Uterus (tissue), 4 donors: ENCODE measurements around the gene PCDHB1. TPM values are rescaled to one million over a fixed set of nuclear protein-coding genes. Genes with fewer than 3 reads are reported as not detected.
"Not testable (repeated sequence)": the region's sequence is repeated elsewhere in the genome, so short reads cannot be mapped to it uniquely, and the experiment has no call there.

Experiments
- DNase-seq, 2 donors: peaks; one replicate each; pipeline ENCODE4 v3.0.0-alpha.2; 2019 to 2020
- H3K27ac ChIP-seq, 2 donors: fragments of 200-600 bp; sonication (generic); 1 replicate in 1 of 2; 2 replicates in 1 of 2; pipeline ENCODE4 v1.5.1; 2016 to 2018
- H3K27me3 ChIP-seq, 2 donors: fragments of 200-600 bp; sonication (generic); one replicate each; pipeline ENCODE4 v1.5.1; 2018 to 2019; ENCODE audit warnings: control low read depth in 1 of 2
- H3K36me3 ChIP-seq, 2 donors: fragments of 200-600 bp; sonication (generic); one replicate each; pipeline ENCODE4 v1.5.1; 2019; ENCODE audit warnings: control low read depth in 1 of 2
- H3K4me1 ChIP-seq, 2 donors: fragments of 200-600 bp; sonication (generic); one replicate each; pipeline ENCODE4 v1.5.1; 2018 to 2019; ENCODE audit warnings: control low read depth in 1 of 2
- H3K4me3 ChIP-seq, 2 donors: fragments of 200-600 bp; sonication (generic); 1 replicate in 1 of 2; 2 replicates in 1 of 2; pipeline ENCODE4 v1.5.1; 2018 to 2019; ENCODE audit warnings: mild to moderate bottlenecking in 1 of 2
- H3K9me3 ChIP-seq, 2 donors: fragments of 200-600 bp; sonication (generic); one replicate each; pipeline ENCODE4 v1.5.1; 2019; ENCODE audit warnings: control low read depth in 1 of 2
- CTCF ChIP-seq, 4 experiments: fragments of 200-600 bp in 2 of 4; fragments of 450-650 bp in 2 of 4; sonication (generic) in 2 of 4; IDR thresholded peaks; one replicate each; pipeline ENCODE4 v1.5.1; 2016 to 2019; ENCODE audit warnings: antibody characterized with exemption in 4 of 4, mild to moderate bottlenecking in 2 of 4, moderate library complexity in 1 of 4
- POLR2A ChIP-seq, 2 donors: fragments of 450-650 bp; IDR thresholded peaks; one replicate each; pipeline ENCODE4 v1.6.1; 2016; ENCODE audit warnings: antibody characterized with exemption in 2 of 2, mild to moderate bottlenecking in 1 of 2, moderate library complexity in 1 of 2
- intact Hi-C: fragments of 100-400 bp; cut with DNase I; formaldehyde crosslinking; loops from one replicate; pipeline ENCODE4 v1.15.1; 2023; ENCODE audit warnings: low total_unique reads
- total RNA-seq, 4 donors: library from RNA; depleted of rRNA in 3 of 4; stranded (reverse); fragments of >200 nt in 3 of 4; gene quantifications; one replicate each; pipeline versions ENCODE4 v1.1.0 to v1.2.4, GENCODE V29; 2014 to 2023
- donor health status: DM: yes; HTN: yes; CAD: no.

PCDHB1 gene
- total RNA-seq, 4 donors from 2014 or later: 0.28 TPM; not detected in 3

DNA sequence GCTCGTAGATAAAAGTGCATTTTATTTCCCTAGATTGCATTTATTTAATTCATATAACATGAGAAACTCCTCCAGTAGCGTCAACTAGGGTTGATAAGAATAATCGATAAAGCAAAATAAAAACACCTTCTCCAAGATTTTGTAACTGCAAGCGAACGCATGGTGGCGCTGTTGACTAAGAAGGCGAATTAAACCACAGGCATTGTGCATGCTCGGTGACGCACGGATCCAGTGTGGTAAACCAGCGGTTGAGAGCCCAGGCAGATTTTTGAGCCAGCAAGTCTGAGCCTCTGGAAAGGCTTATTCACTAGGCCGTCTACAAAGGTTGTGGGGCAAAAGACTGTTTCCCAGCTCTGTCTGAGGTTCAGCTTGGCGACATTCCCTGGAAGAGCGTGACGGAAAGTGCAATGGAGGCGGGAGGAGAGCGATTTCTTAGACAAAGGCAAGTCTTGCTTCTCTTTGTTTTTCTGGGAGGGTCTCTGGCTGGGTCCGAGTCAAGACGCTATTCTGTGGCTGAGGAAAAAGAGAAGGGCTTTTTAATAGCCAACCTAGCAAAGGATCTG lies 49.1 kb downstream of the PCDHB1 start, which contains the start of gene PCDHB3:
Gene PCDHB3, plus strand, starts transcription at position 231 of the 563 bp plus-strand sequence. Its CDS starts 177 bp downstream, at position 408.
- no peaks in the 10 kb centered on the region for H3K36me3 ChIP-seq
- no peaks in the 10 kb centered on the region for H3K4me1 ChIP-seq
- DNase-seq: peak in 1 of 2 donors; percentile 36
- peaks cover 0 to 27% of the 10 kb centered on the region in 2 donors for H3K9me3 ChIP-seq
- H3K4me3 ChIP-seq: peak within 1 kb of the TSS in 1 of 2 donors; percentile 4
- TF ChIP-seq POLR2A (IDR thresholded peaks at IDR 0.05): no peak
- peak in 3 of 4 experiments; percentile 0 to 25 (median 16) for TF ChIP-seq CTCF (IDR thresholded peaks at IDR 0.05)
- intact Hi-C loops: no loop called here
- no peak within 1 kb of the TSS for H3K27ac ChIP-seq
- no peaks in the 10 kb centered on the region for H3K27me3 ChIP-seq

DNA sequence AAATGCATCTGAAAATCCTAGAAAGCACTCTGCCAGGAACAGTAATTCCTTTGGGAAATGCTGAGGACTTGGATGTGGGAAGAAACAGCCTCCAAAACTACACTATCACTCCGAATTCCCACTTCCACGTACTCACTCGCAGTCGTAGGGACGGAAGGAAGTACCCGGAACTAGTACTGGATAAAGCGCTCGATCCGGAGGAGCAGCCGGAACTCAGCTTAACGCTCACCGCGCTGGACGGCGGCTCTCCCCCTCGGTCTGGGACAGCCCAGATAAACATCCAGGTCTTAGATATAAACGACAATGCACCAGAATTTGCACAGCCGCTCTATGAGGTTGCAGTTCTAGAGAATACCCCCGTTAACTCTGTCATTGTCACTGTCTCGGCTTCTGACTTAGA lies 49.9 kb downstream of the PCDHB1 start:
- Histone ChIP-seq H3K36me3 (no peaks in the 10 kb centered on the region), H3K9me3 (peaks cover 0 to 27% of the 10 kb centered on the region in 2 donors), H3K27ac (no peak overlapping the region), H3K4me1 (no peaks in the 10 kb centered on the region), H3K27me3 (no peaks in the 10 kb centered on the region), H3K4me3 (peak overlapping the region in 1 of 2 donors; percentile 4)
- TF ChIP-seq POLR2A (IDR thresholded peaks at IDR 0.05): no peak
- TF ChIP-seq CTCF (IDR thresholded peaks at IDR 0.05): no peak
- DNase-seq: no peak
- intact Hi-C loops: no loop called here

- DNase-seq, H3K27me3 ChIP-seq, H3K36me3 ChIP-seq, H3K4me3 ChIP-seq, H3K4me1 ChIP-seq, intact Hi-C loops, H3K27ac ChIP-seq: not testable (repeated sequence)
- H3K9me3 ChIP-seq: peaks cover 0 to 26% of the 10 kb centered on the region in 2 donors
These were observed 50.9 kb downstream of the PCDHB1 start for GRCh38 chr5:141102070-141102469.

DNA sequence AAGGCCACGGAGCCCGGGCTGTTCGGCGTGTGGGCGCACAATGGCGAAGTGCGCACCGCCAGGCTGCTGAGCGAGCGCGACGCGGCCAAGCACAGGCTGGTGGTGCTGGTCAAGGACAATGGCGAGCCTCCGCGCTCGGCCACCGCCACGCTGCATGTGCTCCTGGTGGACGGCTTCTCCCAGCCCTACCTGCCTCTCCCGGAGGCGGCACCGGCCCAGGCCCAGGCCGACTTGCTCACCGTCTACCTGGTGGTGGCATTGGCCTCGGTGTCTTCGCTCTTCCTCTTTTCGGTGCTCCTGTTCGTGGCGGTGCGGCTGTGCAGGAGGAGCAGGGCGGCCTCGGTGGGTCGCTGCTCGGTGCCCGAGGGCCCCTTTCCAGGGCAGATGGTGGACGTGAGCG lies 51.3 kb downstream of the PCDHB1 start:
- H3K36me3 ChIP-seq, H3K27me3 ChIP-seq, H3K4me3 ChIP-seq, DNase-seq, intact Hi-C loops, H3K4me1 ChIP-seq, H3K27ac ChIP-seq: not testable (repeated sequence)
- peaks cover 0 to 22% of the 10 kb centered on the region in 2 donors for H3K9me3 ChIP-seq

- no peak for DNase-seq
- H3K4me3 ChIP-seq: no peak overlapping the region
- no peaks in the 10 kb centered on the region for H3K36me3 ChIP-seq
- H3K27ac ChIP-seq: no peak overlapping the region
- H3K4me1 ChIP-seq: no peaks in the 10 kb centered on the region
- intact Hi-C loops: no loop called here
- no peaks in the 10 kb centered on the region for H3K27me3 ChIP-seq
- H3K9me3 ChIP-seq: peaks cover 0 to 11% of the 10 kb centered on the region in 2 donors
- TF ChIP-seq CTCF (IDR thresholded peaks at IDR 0.05) (no peak), POLR2A (IDR thresholded peaks at IDR 0.05) (no peak)
These were observed 54.2 kb downstream of the PCDHB1 start for GRCh38 chr5:141105350-141105749.

Other genes starting within 250 kb of the PCDHB1 start
- gene PCDHA4, start 244.3 kb upstream of the PCDHB1 start, total RNA-seq: 1 to 10 TPM in 1 of 4 donors, under 1 TPM in 3; 0.26 to 5.8 (median 0.59) TPM
- 1 to 10 TPM in 1 of 4 donors, under 1 TPM in 2, not detected in 1; 0.61 to 2.3 (median 0.69) TPM for gene PCDHA5, start 229.8 kb upstream of the PCDHB1 start, total RNA-seq
- 1 to 10 TPM in 3 of 4 donors, under 1 TPM in 1; 0.29 to 2.4 (median 1.3) TPM for gene PCDHA6, start 223.4 kb upstream of the PCDHB1 start, total RNA-seq
- gene PCDHA7, start 217.1 kb upstream of the PCDHB1 start, total RNA-seq: 10 to 100 TPM in 1 of 4 donors, 1 to 10 TPM in 1, under 1 TPM in 1, not detected in 1; 0.98 to 24.6 (median 2.2) TPM
- gene PCDHA8, start 210.2 kb upstream of the PCDHB1 start, total RNA-seq: 1 to 10 TPM in 2 of 4 donors, not detected in 2; 1.2 to 1.9 TPM
- 1 to 10 TPM in 1 of 4 donors, under 1 TPM in 3; 0.26 to 1.2 (median 0.64) TPM for gene PCDHA9, start 203.0 kb upstream of the PCDHB1 start, total RNA-seq
- 1 to 10 TPM in 2 of 4 donors, under 1 TPM in 2; under 0.01 to 3.1 (median 1.6) TPM for gene PCDHA10, start 195.5 kb upstream of the PCDHB1 start, total RNA-seq
- gene PCDHA11, start 182.4 kb upstream of the PCDHB1 start, total RNA-seq: 1 to 10 TPM in 1 of 4 donors, under 1 TPM in 3; 0.26 to 2.1 (median 0.63) TPM
- gene PCDHA12, start 176.1 kb upstream of the PCDHB1 start, total RNA-seq: 1 to 10 TPM in 3 of 4 donors, under 1 TPM in 1; 0.98 to 9.4 (median 1.5) TPM
- 1 to 10 TPM in 2 of 4 donors, under 1 TPM in 1, not detected in 1; 0.70 to 2.8 (median 2.1) TPM for gene PCDHA13, start 169.2 kb upstream of the PCDHB1 start, total RNA-seq
- gene PCDHAC1, start 125.1 kb upstream of the PCDHB1 start, total RNA-seq: 1 to 10 TPM in 2 of 4 donors, under 1 TPM in 1, not detected in 1; under 0.01 to 1.7 (median 1.2) TPM
- gene PCDHAC2, start 84.9 kb upstream of the PCDHB1 start, total RNA-seq: 1 to 10 TPM in 2 of 4 donors, under 1 TPM in 2; under 0.01 to 7.1 (median 1.1) TPM
- gene PCDHB2, start 43.2 kb downstream of the PCDHB1 start, total RNA-seq: 1 to 10 TPM in 3 of 4 donors, not detected in 1; 2.3 to 8.4 (median 4.9) TPM
- gene PCDHB3, start 49.1 kb downstream of the PCDHB1 start, total RNA-seq: 1 to 10 TPM; 1.0 to 6.9 (median 2.8) TPM
- 10 to 100 TPM in 1 of 4 donors, 1 to 10 TPM in 2, under 1 TPM in 1; 0.59 to 10.5 (median 6.0) TPM for gene PCDHB4, start 70.4 kb downstream of the PCDHB1 start, total RNA-seq
- gene PCDHB5, start 83.8 kb downstream of the PCDHB1 start, total RNA-seq: 10 to 100 TPM in 3 of 4 donors, 1 to 10 TPM in 1; 1.2 to 16.4 (median 12.6) TPM
- gene PCDHB6, start 98.7 kb downstream of the PCDHB1 start, total RNA-seq: 1 to 10 TPM in 3 of 4 donors, under 1 TPM in 1; 0.51 to 4.2 (median 1.7) TPM
- gene PCDHB7, start 121.3 kb downstream of the PCDHB1 start, total RNA-seq: 1 to 10 TPM in 3 of 4 donors, under 1 TPM in 1; 0.51 to 8.0 (median 5.7) TPM
- 1 to 10 TPM in 2 of 4 donors, under 1 TPM in 2; under 0.01 to 5.4 (median 2.1) TPM for gene PCDHB8, start 126.4 kb downstream of the PCDHB1 start, total RNA-seq
- gene PCDHB16, start 131.0 kb downstream of the PCDHB1 start, total RNA-seq: 10 to 100 TPM in 1 of 4 donors, 1 to 10 TPM in 3; 3.8 to 10.2 (median 5.0) TPM
- gene PCDHB9, start 135.8 kb downstream of the PCDHB1 start, total RNA-seq: 1 to 10 TPM; 1.8 to 5.5 (median 4.8) TPM
- 1 to 10 TPM; 2.6 to 8.3 (median 4.7) TPM for gene PCDHB10, start 141.0 kb downstream of the PCDHB1 start, total RNA-seq
- gene PCDHB11, start 148.3 kb downstream of the PCDHB1 start, total RNA-seq: 1 to 10 TPM; 2.4 to 9.8 (median 6.9) TPM
- 10 to 100 TPM in 1 of 4 donors, 1 to 10 TPM in 2, under 1 TPM in 1; 0.88 to 20.5 (median 9.1) TPM for gene PCDHB12, start 157.3 kb downstream of the PCDHB1 start, total RNA-seq
- 10 to 100 TPM in 1 of 4 donors, 1 to 10 TPM in 3; 6.2 to 26.1 (median 8.5) TPM for gene PCDHB13, start 162.5 kb downstream of the PCDHB1 start, total RNA-seq
- 10 to 100 TPM in 2 of 4 donors, 1 to 10 TPM in 2; 3.6 to 14.7 (median 9.3) TPM for gene PCDHB14, start 172.0 kb downstream of the PCDHB1 start, total RNA-seq
- gene PCDHB15, start 194.0 kb downstream of the PCDHB1 start, total RNA-seq: 10 to 100 TPM in 3 of 4 donors, 1 to 10 TPM in 1; 5.0 to 17.8 (median 12.1) TPM